Stomach (tissue), 9 donors: ENCODE measurements around the gene TMTC1. TPM values are rescaled to one million over a fixed set of nuclear protein-coding genes. Genes with fewer than 3 reads are reported as not detected.

ENCODE experiments used
- DNase-seq, 2 donors: peaks; one replicate each; pipeline versions ENCODE4 v3.0.0 to v3.0.0-alpha.2; 2013 to 2019
- H3K27ac ChIP-seq, 5 donors: fragments of 200-600 bp in 4 of 5; sonication (generic) in 4 of 5; one replicate each; pipeline ENCODE4 v1.5.1; 2013 to 2019; ENCODE audit warnings: mild to moderate bottlenecking in 1 of 5, moderate library complexity in 1 of 5
- H3K27me3 ChIP-seq, 3 donors: fragments of 200-600 bp; sonication (generic); one replicate each; pipeline ENCODE4 v1.5.1; 2017 to 2019; ENCODE audit warnings: mixed run types in 1 of 3
- H3K36me3 ChIP-seq, 4 donors: fragments of 200-600 bp; sonication (generic); 1 replicate in 3 of 4; 2 replicates in 1 of 4; pipeline ENCODE4 v1.5.1; 2016 to 2019
- H3K4me1 ChIP-seq, 4 donors: fragments of 200-600 bp; sonication (generic); one replicate each; pipeline ENCODE4 v1.5.1; 2016 to 2019
- H3K4me3 ChIP-seq, 4 donors: fragments of 200-600 bp; sonication (generic) in 3 of 4; one replicate each; pipeline ENCODE4 v1.5.1; 2016 to 2019; ENCODE audit warnings: mild to moderate bottlenecking in 1 of 4
- H3K9me3 ChIP-seq, 4 donors: fragments of 200-600 bp; sonication (generic); one replicate each; pipeline ENCODE4 v1.5.1; 2016 to 2019
- CTCF ChIP-seq, 7 experiments: fragments of 450-650 bp in 4 of 7; fragments of 200-600 bp in 3 of 7; sonication (generic) in 3 of 7; IDR thresholded peaks; one replicate each; pipeline ENCODE4 v1.5.1; 2016 to 2019; ENCODE audit warnings: antibody characterized with exemption in 7 of 7, control low read depth in 2 of 7, mild to moderate bottlenecking in 1 of 7
- EP300 ChIP-seq: sonication (generic); formaldehyde crosslinking; IDR thresholded peaks from one replicate; pipeline ENCODE4 v1.6.1; 2017; ENCODE audit warnings: antibody characterized with exemption
- POLR2A ChIP-seq, 4 donors: fragments of 450-650 bp; IDR thresholded peaks; one replicate each; pipeline ENCODE4 v1.6.1; 2016; ENCODE audit warnings: antibody characterized with exemption in 4 of 4, control low read depth in 2 of 4, mild to moderate bottlenecking in 1 of 4, moderate library complexity in 1 of 4
- POLR2AphosphoS5 ChIP-seq, 3 donors: sonication (generic); formaldehyde crosslinking; IDR thresholded peaks; one replicate each; pipeline ENCODE4 v1.6.1; 2016; ENCODE audit warnings: antibody characterized with exemption in 3 of 3
- WGBS, 5 donors: extraction: QIAGEN DNeasy Blood & Tissue Kit in 3 of 5; methylation state at CpG; one replicate each; pipeline versions ENCODE4 v1.1.5 to v1.1.7; 2013 to 2018; 5-methylcytosine and 5-hydroxymethylcytosine counted together
- intact Hi-C: fragments of 100-400 bp; cut with DNase I; formaldehyde crosslinking; loops from one replicate; pipeline ENCODE4 v1.15.1; 2023; ENCODE audit warnings: low total_unique reads
- polyA plus RNA-seq, 3 donors: library from polyadenylated mRNA; stranded (reverse); fragments of 200-250 nt; gene quantifications; one replicate each; pipeline ENCODE4 v1.2.3, GENCODE V29; 2013
- total RNA-seq, 5 donors: library from RNA; depleted of rRNA; stranded (reverse); fragments of >200 nt; gene quantifications; one replicate each; pipeline versions ENCODE4 v1.1.0 to v1.2.3, GENCODE V29; 2014 to 2016
- donor health status: healthy with polysubstance abuse.
- donor health status: Bipolar disorder and iron deficiency.
- donor health status: healthy.

The TMTC1 gene
- total and polyA plus RNA-seq, 8 donors, result 1.5 to 76.8 (median 19.1) TPM

- TF ChIP-seq CTCF (IDR thresholded peaks at IDR 0.05) (no peak), EP300 (no peak), POLR2AphosphoS5 (IDR thresholded peaks at IDR 0.05) (no peak), POLR2A (IDR thresholded peaks at IDR 0.05) (no peak)
- Histone ChIP-seq H3K9me3 (no peaks in the 10 kb centered on the region), H3K4me3 (no peak overlapping the region), H3K27me3 (no peaks in the 10 kb centered on the region), H3K36me3 (peaks cover 0 to 36% (median 18%) of the 10 kb centered on the region in 4 donors), H3K27ac (no peak overlapping the region), H3K4me1 (no peaks in the 10 kb centered on the region)
- intact Hi-C loops, result no loop called here
- 28 to 55% (median 46%) methylated on average over 2 of the region's 2 CpGs for WGBS, 5 donors
- DNase-seq, result no peak
Measured at GRCh38 chr12:29516431-29516875, 267.3 kb downstream of the TMTC1 start.

- no peak overlapping the region for H3K27ac ChIP-seq
- WGBS, 5 donors, result 60 to 78% (median 72%) methylated on average over 6 of the region's 6 CpGs
- TF ChIP-seq POLR2A (IDR thresholded peaks at IDR 0.05), result no peak
- no peak for TF ChIP-seq CTCF (IDR thresholded peaks at IDR 0.05)
- H3K9me3 ChIP-seq, result no peaks in the 10 kb centered on the region
- intact Hi-C loops, result no loop called here
- H3K36me3 ChIP-seq, result peaks cover 0 to 30% (median 18%) of the 10 kb centered on the region in 4 donors
- DNase-seq, result no peak
- no peaks in the 10 kb centered on the region for H3K27me3 ChIP-seq
- no peak overlapping the region for H3K4me3 ChIP-seq
- H3K4me1 ChIP-seq, result no peaks in the 10 kb centered on the region
Measured at GRCh38 chr12:29510591-29511185, 273.1 kb downstream of the TMTC1 start.

- no peak for DNase-seq
- Histone ChIP-seq H3K9me3 (no peaks in the 10 kb centered on the region), H3K4me3 (no peak overlapping the region), H3K4me1 (no peaks in the 10 kb centered on the region), H3K27me3 (no peaks in the 10 kb centered on the region), H3K27ac (no peak overlapping the region), H3K36me3 (peaks cover 0 to 26% (median 15%) of the 10 kb centered on the region in 4 donors)
- TF ChIP-seq POLR2AphosphoS5 (IDR thresholded peaks at IDR 0.05) (no peak), POLR2A (IDR thresholded peaks at IDR 0.05) (no peak), CTCF (IDR thresholded peaks at IDR 0.05) (no peak), EP300 (no peak)
- WGBS, 5 donors, result 85 to 100% (median 97%) methylated on average over 1 of the region's 1 CpG
- intact Hi-C loops, result no loop called here
Measured at GRCh38 chr12:29509503-29509902, 274.2 kb downstream of the TMTC1 start.

- H3K9me3 ChIP-seq, result no peaks in the 10 kb centered on the region
- no peaks in the 10 kb centered on the region for H3K4me1 ChIP-seq
- DNase-seq, result no peak
- no peak overlapping the region for H3K27ac ChIP-seq
- TF ChIP-seq POLR2AphosphoS5 (IDR thresholded peaks at IDR 0.05) (no peak), POLR2A (IDR thresholded peaks at IDR 0.05) (no peak), EP300 (no peak), CTCF (IDR thresholded peaks at IDR 0.05) (no peak)
- H3K4me3 ChIP-seq, result no peak overlapping the region
- intact Hi-C loops, result no loop called here
- H3K36me3 ChIP-seq, result peaks cover 0 to 31% (median 15%) of the 10 kb centered on the region in 4 donors
- 81 to 95% (median 93%) methylated on average over 2 of the region's 2 CpGs for WGBS, 5 donors
- no peaks in the 10 kb centered on the region for H3K27me3 ChIP-seq
Measured at GRCh38 chr12:29508949-29509348, 274.8 kb downstream of the TMTC1 start.
